Measurements from ENCODE around the gene FAM89B. TPM values are rescaled to one million over a fixed set of nuclear protein-coding genes. Genes with fewer than 3 reads are reported as not detected.

The FAM89B gene
- total and polyA plus RNA-seq, 2 donors (not counting 1 experiment from before 2014, with no cell fraction given) = 17.5 to 18.2 TPM

GRCh38 chr11:65606876-65607613, 34.7 kb downstream of the FAM89B start:
- H3K4me2 ChIP-seq (ENCODE audit: extremely low read depth, insufficient read depth, low read length) = peak overlapping the region; percentile 54
- peak; percentile 93 to 97 for DNase-seq (ENCODE audit: low read depth in 2 of 2)
- H2AFZ ChIP-seq (ENCODE audit: low read length) = no peak overlapping the region
- H4K20me1 ChIP-seq (ENCODE audit: control insufficient read depth, extremely low read depth, insufficient read depth, low read length) = no peaks in the 10 kb centered on the region
- H3K9ac ChIP-seq (ENCODE audit: insufficient read depth, low read length) = no peak overlapping the region
- H3K4me1 ChIP-seq (ENCODE audit: control insufficient read depth, extremely low read depth, insufficient read depth, low read length) = peaks cover 22% of the 10 kb centered on the region
- TF ChIP-seq EZH2 (IDR thresholded peaks at IDR 0.05; ENCODE audit: low read length, missing control alignments) (no peak), CTCF (conservative IDR thresholded peaks at IDR 0.05 in 1 of 2, IDR thresholded peaks at IDR 0.05 in 1 of 2; ENCODE audit: low read depth in 1 of 2, low read length in 2 of 2) (no peak)
- H3K79me2 ChIP-seq (ENCODE audit: control insufficient read depth, insufficient read depth, low read length) = peaks cover 18% of the 10 kb centered on the region
- H3K36me3 ChIP-seq (ENCODE audit: control insufficient read depth, insufficient read depth, low read length) = peaks cover 27% of the 10 kb centered on the region
- no peaks in the 10 kb centered on the region for H3K9me3 ChIP-seq (ENCODE audit: control insufficient read depth, insufficient read depth, low read depth, low read length)
- H3K27me3 ChIP-seq (ENCODE audit: control insufficient read depth, insufficient read depth, low read length) = no peaks in the 10 kb centered on the region
- H3K27ac ChIP-seq (ENCODE audit: insufficient read depth, low read length) = peak overlapping the region; percentile 69
- H3K4me3 ChIP-seq (replicated peaks in 1 of 4; ENCODE audit: control extremely low read depth in 1 of 4, insufficient read depth in 1 of 4, low read depth in 3 of 4, low read length in 4 of 4) = peak overlapping the region in 3 of 4 experiments; percentile 19 to 32 (median 31)

- Histone ChIP-seq H3K4me2 (ENCODE audit: extremely low read depth, insufficient read depth, low read length) (peak overlapping the region; percentile 54), H3K27ac (ENCODE audit: insufficient read depth, low read length) (peak overlapping the region; percentile 23), H3K4me1 (ENCODE audit: control insufficient read depth, extremely low read depth, insufficient read depth, low read length) (peaks cover 30% of the 10 kb centered on the region), H3K79me2 (ENCODE audit: control insufficient read depth, insufficient read depth, low read length) (peaks cover 25% of the 10 kb centered on the region), H3K9me3 (ENCODE audit: control insufficient read depth, insufficient read depth, low read depth, low read length) (no peaks in the 10 kb centered on the region), H3K9ac (ENCODE audit: insufficient read depth, low read length) (no peak overlapping the region), H3K36me3 (ENCODE audit: control insufficient read depth, insufficient read depth, low read length) (peaks cover 27% of the 10 kb centered on the region), H2AFZ (ENCODE audit: low read length) (no peak overlapping the region), H3K27me3 (ENCODE audit: control insufficient read depth, insufficient read depth, low read length) (no peaks in the 10 kb centered on the region), H4K20me1 (ENCODE audit: control insufficient read depth, extremely low read depth, insufficient read depth, low read length) (no peaks in the 10 kb centered on the region), H3K4me3 (replicated peaks in 1 of 4; ENCODE audit: control extremely low read depth in 1 of 4, insufficient read depth in 1 of 4, low read depth in 3 of 4, low read length in 4 of 4) (peak overlapping the region in 2 of 4 experiments; percentile 19 to 32)
- TF ChIP-seq EZH2 (IDR thresholded peaks at IDR 0.05; ENCODE audit: low read length, missing control alignments) (no peak), CTCF (conservative IDR thresholded peaks at IDR 0.05 in 1 of 2, IDR thresholded peaks at IDR 0.05 in 1 of 2; ENCODE audit: low read depth in 1 of 2, low read length in 2 of 2) (no peak)
- no peak for DNase-seq (ENCODE audit: low read depth in 2 of 2)
These were observed 35.5 kb downstream of the FAM89B start for GRCh38 chr11:65607614-65608426.

GRCh38 chr11:65609229-65609628, 36.9 kb downstream of the FAM89B start:
- peaks cover 23% of the 10 kb centered on the region for H3K36me3 ChIP-seq (ENCODE audit: control insufficient read depth, insufficient read depth, low read length)

More at GRCh38 chr11:65609229-65609628, 36.9 kb downstream of the FAM89B start:
- Histone ChIP-seq H3K27ac (ENCODE audit: insufficient read depth, low read length) (no peak overlapping the region), H3K27me3 (ENCODE audit: control insufficient read depth, insufficient read depth, low read length) (no peaks in the 10 kb centered on the region), H2AFZ (ENCODE audit: low read length) (no peak overlapping the region), H3K4me2 (ENCODE audit: extremely low read depth, insufficient read depth, low read length) (peak overlapping the region; percentile 35), H3K4me3 (replicated peaks in 1 of 4; ENCODE audit: control extremely low read depth in 1 of 4, insufficient read depth in 1 of 4, low read depth in 3 of 4, low read length in 4 of 4) (no peak overlapping the region), H3K9ac (ENCODE audit: insufficient read depth, low read length) (no peak overlapping the region), H3K79me2 (ENCODE audit: control insufficient read depth, insufficient read depth, low read length) (peaks cover 36% of the 10 kb centered on the region), H3K4me1 (ENCODE audit: control insufficient read depth, extremely low read depth, insufficient read depth, low read length) (peaks cover 34% of the 10 kb centered on the region), H3K9me3 (ENCODE audit: control insufficient read depth, insufficient read depth, low read depth, low read length) (no peaks in the 10 kb centered on the region), H4K20me1 (ENCODE audit: control insufficient read depth, extremely low read depth, insufficient read depth, low read length) (no peaks in the 10 kb centered on the region)
- TF ChIP-seq CTCF (conservative IDR thresholded peaks at IDR 0.05 in 1 of 2, IDR thresholded peaks at IDR 0.05 in 1 of 2; ENCODE audit: low read depth in 1 of 2, low read length in 2 of 2) = no peak
- no peak for TF ChIP-seq EZH2 (IDR thresholded peaks at IDR 0.05; ENCODE audit: low read length, missing control alignments)
- DNase-seq (ENCODE audit: low read depth in 2 of 2) = peak; percentile 17 to 62

Measured in fibroblast of lung (primary cell).